Left ventricle myocardium inferior (tissue), 1 donor: ENCODE data around the gene QSOX1. TPM values are rescaled to one million over a fixed set of nuclear protein-coding genes. Genes with fewer than 3 reads are reported as not detected.
A peak's percentile ranks its signal among the peaks of the same experiment; 100 is the strongest.

Experiments
- DNase-seq: peaks from one replicate; pipeline ENCODE4 v3.0.0-alpha.2; 2020
- H3K27ac ChIP-seq: fragments of 200-600 bp; replicated peaks from 2 replicates; pipeline ENCODE4 v1.8.0; 2021
- H3K27me3 ChIP-seq: fragments of 200-600 bp; 2 replicates; pipeline ENCODE4 v1.8.0; 2021; ENCODE audit warnings: low read depth
- H3K36me3 ChIP-seq: fragments of 200-600 bp; 2 replicates; pipeline ENCODE4 v1.8.0; 2021
- H3K4me1 ChIP-seq: fragments of 200-600 bp; 2 replicates; pipeline ENCODE4 v1.8.0; 2021
- H3K4me3 ChIP-seq: fragments of 200-600 bp; 2 replicates; pipeline ENCODE4 v1.8.0; 2021; ENCODE audit warnings: mild to moderate bottlenecking, moderate library complexity
- H3K9me3 ChIP-seq: fragments of 200-600 bp; replicated peaks from 2 replicates; pipeline ENCODE4 v1.8.0; 2021
- CTCF ChIP-seq: fragments of 200-600 bp; IDR thresholded peaks from 2 replicates; pipeline ENCODE4 v1.8.0; 2021; ENCODE audit warnings: antibody characterized with exemption, mild to moderate bottlenecking, borderline replicate concordance
- intact Hi-C: fragments of 100-400 bp; cut with micrococcal nuclease; formaldehyde crosslinking; loops from one replicate; pipeline ENCODE4 v1.11.0; 2022
- total RNA-seq: library from RNA; stranded (reverse); fragmentation: NEBNext Ultra II Directional; extraction: Animal tissue kit (Norgen Biotek cat#: 25700); gene quantifications from one replicate; pipeline ENCODE4 v1.2.1, GENCODE V29; 2021
- donor health status: DM: no; HTN: yes; CAD: no; lungs with severe emphysema.

The QSOX1 gene
- total RNA-seq, 1 donor from 2014 or later: 102 TPM

GRCh38 chr1:180176965-180177364 is 22.3 kb downstream of the QSOX1 start:
- Histone ChIP-seq H3K27me3 (no peaks in the 10 kb centered on the region), H3K36me3 (peaks cover 12% of the 10 kb centered on the region), H3K9me3 (no peaks in the 10 kb centered on the region), H3K27ac (no peak overlapping the region), H3K4me3 (no peak overlapping the region), H3K4me1 (peaks cover 37% of the 10 kb centered on the region)
- intact Hi-C loops: no loop called here
- no peak for DNase-seq
- TF ChIP-seq CTCF: no peak

- Histone ChIP-seq H3K4me1 (peaks cover 37% of the 10 kb centered on the region), H3K4me3 (no peak overlapping the region), H3K27me3 (no peaks in the 10 kb centered on the region), H3K9me3 (no peaks in the 10 kb centered on the region), H3K36me3 (peaks cover 21% of the 10 kb centered on the region), H3K27ac (no peak overlapping the region)
- DNase-seq: no peak
- intact Hi-C loops: no loop called here
- TF ChIP-seq CTCF: no peak
Measured at GRCh38 chr1:180177931-180178330, 23.3 kb downstream of the QSOX1 start.

- peak; percentile 68 for DNase-seq
- intact Hi-C loops: no loop called here
Measured at GRCh38 chr1:180178511-180179161, 24.0 kb downstream of the QSOX1 start.

GRCh38 chr1:180179162-180179957 is 24.7 kb downstream of the QSOX1 start:
- no peak for DNase-seq
- Histone ChIP-seq H3K4me1 (peaks cover 29% of the 10 kb centered on the region), H3K4me3 (no peak overlapping the region), H3K27ac (no peak overlapping the region), H3K36me3 (peaks cover 36% of the 10 kb centered on the region), H3K9me3 (no peaks in the 10 kb centered on the region), H3K27me3 (no peaks in the 10 kb centered on the region)
- intact Hi-C loops: no loop called here
- TF ChIP-seq CTCF: peak; percentile 32

More at GRCh38 chr1:180178511-180179161, 24.0 kb downstream of the QSOX1 start:
- Histone ChIP-seq H3K36me3 (peaks cover 28% of the 10 kb centered on the region), H3K27ac (no peak overlapping the region), H3K9me3 (no peaks in the 10 kb centered on the region), H3K4me1 (peaks cover 34% of the 10 kb centered on the region), H3K27me3 (no peaks in the 10 kb centered on the region), H3K4me3 (no peak overlapping the region)
- TF ChIP-seq CTCF: peak; percentile 97

- no peak overlapping the region for H3K27ac ChIP-seq
- TF ChIP-seq CTCF: peak; percentile 44
- H3K4me1 ChIP-seq: peaks cover 14% of the 10 kb centered on the region
- H3K9me3 ChIP-seq: no peaks in the 10 kb centered on the region
- H3K36me3 ChIP-seq: peaks cover 52% of the 10 kb centered on the region
- no peaks in the 10 kb centered on the region for H3K27me3 ChIP-seq
- no peak overlapping the region for H3K4me3 ChIP-seq
- no peak for DNase-seq
- intact Hi-C loops: loop anchor here (10.0 kb wide), 1 partner anchor 294 kb away; no protein-coding TSS in a partner anchor
Measured at GRCh38 chr1:180181048-180181447, 26.4 kb downstream of the QSOX1 start.
